Breast epithelium (tissue), 3 donors: ENCODE data around the gene PROK1.

ENCODE experiments used
- POLR2A ChIP-seq: fragments of 450-650 bp; IDR thresholded peaks from one replicate; pipeline ENCODE4 v1.6.1; 2016; ENCODE audit warnings: antibody characterized with exemption, mild to moderate bottlenecking, moderate library complexity
- TF ChIP-seq, protein P1 (sequence below), 3 donors: fragments of 450-650 bp; IDR thresholded peaks; one replicate each; pipeline ENCODE4 v1.5.1; 2016 to 2017; ENCODE audit warnings: antibody characterized with exemption in 3 of 3, mild to moderate bottlenecking in 3 of 3, moderate library complexity in 3 of 3

DNA sequence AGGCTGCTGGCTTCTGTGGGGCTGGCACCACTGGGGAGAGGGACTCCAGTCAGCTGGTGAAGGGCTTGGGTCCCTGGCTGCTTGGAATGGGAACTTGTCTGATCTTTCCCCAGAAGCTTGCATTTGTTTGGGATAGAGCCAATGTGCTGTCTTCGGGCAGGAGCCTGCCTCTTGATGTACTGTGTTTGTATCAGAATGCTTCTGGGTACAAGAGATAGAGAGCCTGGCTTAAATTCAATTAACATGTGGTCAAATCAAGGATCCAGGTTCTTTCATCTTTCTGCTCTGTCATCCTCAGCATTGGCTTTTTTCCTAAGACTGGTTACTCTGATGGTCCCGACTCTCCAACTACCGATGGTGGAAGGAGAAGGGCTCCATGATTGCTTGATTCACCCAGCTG lies 16.0 kb upstream of the PROK1 start:
- TF ChIP-seq, protein P1, sequence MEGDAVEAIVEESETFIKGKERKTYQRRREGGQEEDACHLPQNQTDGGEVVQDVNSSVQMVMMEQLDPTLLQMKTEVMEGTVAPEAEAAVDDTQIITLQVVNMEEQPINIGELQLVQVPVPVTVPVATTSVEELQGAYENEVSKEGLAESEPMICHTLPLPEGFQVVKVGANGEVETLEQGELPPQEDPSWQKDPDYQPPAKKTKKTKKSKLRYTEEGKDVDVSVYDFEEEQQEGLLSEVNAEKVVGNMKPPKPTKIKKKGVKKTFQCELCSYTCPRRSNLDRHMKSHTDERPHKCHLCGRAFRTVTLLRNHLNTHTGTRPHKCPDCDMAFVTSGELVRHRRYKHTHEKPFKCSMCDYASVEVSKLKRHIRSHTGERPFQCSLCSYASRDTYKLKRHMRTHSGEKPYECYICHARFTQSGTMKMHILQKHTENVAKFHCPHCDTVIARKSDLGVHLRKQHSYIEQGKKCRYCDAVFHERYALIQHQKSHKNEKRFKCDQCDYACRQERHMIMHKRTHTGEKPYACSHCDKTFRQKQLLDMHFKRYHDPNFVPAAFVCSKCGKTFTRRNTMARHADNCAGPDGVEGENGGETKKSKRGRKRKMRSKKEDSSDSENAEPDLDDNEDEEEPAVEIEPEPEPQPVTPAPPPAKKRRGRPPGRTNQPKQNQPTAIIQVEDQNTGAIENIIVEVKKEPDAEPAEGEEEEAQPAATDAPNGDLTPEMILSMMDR (IDR thresholded peaks at IDR 0.05), result no peak
- TF ChIP-seq POLR2A, result no peak
